Esophagus muscularis mucosa (tissue), 3 donors: ENCODE results near the gene TCEAL7.

Experiments used
- POLR2A ChIP-seq: fragments of 450-650 bp; IDR thresholded peaks from one replicate; pipeline ENCODE4 v1.6.1; 2017; ENCODE audit warnings: antibody characterized with exemption, moderate library complexity, mild to moderate bottlenecking, low read depth
- POLR2AphosphoS5 ChIP-seq, 2 donors: sonication (generic); formaldehyde crosslinking; IDR thresholded peaks; one replicate each; pipeline ENCODE4 v1.6.1; 2017; ENCODE audit warnings: antibody characterized with exemption in 2 of 2
- TF ChIP-seq, protein P1 (sequence below), 3 experiments: fragments of 200-600 bp in 2 of 3; fragments of 450-650 bp in 1 of 3; sonication (generic) in 2 of 3; IDR thresholded peaks; one replicate each; pipeline ENCODE4 v1.5.1; 2017 to 2019; ENCODE audit warnings: antibody characterized with exemption in 3 of 3, mild to moderate bottlenecking in 2 of 3, moderate library complexity in 1 of 3

GRCh38 chrX:103304705-103305104 lies 25.3 kb upstream of the TCEAL7 start:
- TF ChIP-seq, protein P1, sequence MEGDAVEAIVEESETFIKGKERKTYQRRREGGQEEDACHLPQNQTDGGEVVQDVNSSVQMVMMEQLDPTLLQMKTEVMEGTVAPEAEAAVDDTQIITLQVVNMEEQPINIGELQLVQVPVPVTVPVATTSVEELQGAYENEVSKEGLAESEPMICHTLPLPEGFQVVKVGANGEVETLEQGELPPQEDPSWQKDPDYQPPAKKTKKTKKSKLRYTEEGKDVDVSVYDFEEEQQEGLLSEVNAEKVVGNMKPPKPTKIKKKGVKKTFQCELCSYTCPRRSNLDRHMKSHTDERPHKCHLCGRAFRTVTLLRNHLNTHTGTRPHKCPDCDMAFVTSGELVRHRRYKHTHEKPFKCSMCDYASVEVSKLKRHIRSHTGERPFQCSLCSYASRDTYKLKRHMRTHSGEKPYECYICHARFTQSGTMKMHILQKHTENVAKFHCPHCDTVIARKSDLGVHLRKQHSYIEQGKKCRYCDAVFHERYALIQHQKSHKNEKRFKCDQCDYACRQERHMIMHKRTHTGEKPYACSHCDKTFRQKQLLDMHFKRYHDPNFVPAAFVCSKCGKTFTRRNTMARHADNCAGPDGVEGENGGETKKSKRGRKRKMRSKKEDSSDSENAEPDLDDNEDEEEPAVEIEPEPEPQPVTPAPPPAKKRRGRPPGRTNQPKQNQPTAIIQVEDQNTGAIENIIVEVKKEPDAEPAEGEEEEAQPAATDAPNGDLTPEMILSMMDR (IDR thresholded peaks at IDR 0.05) = no peak
- TF ChIP-seq POLR2A (no peak), POLR2AphosphoS5 (IDR thresholded peaks at IDR 0.05) (no peak)
